Stimulated activated effector memory CD8-positive, alpha-beta T cell treated with anti-CD3 and anti-CD28 coated beads, Interleukin-12 subunit alpha, Interleukin-12 subunit beta, amount 100 ng/mL, for 72 hours (primary cell): ENCODE results near the gene ACTL9.

ENCODE experiments used
- ATAC-seq: fragments of 150-1000 bp; cut with Tn5 transposase; 2 replicates; pipeline ENCODE4 v1.10.0; 2021
- DNase-seq, 2 donors: peaks; one replicate each; pipeline ENCODE4 v3.0.0; 2021 to 2022; ENCODE audit warnings: low spot score in 2 of 2
- H3K27ac Mint-ChIP-seq: one replicate; pipeline ENCODE4 v1.8.0; 2022; ENCODE audit warnings: mild to moderate bottlenecking, mixed read lengths
- H3K36me3 Mint-ChIP-seq: one replicate; pipeline ENCODE4 v1.8.0; 2022; ENCODE audit warnings: mild to moderate bottlenecking, mixed read lengths
- H3K4me1 Mint-ChIP-seq: one replicate; pipeline ENCODE4 v1.8.0; 2022; ENCODE audit warnings: mixed read lengths
- H3K4me3 Mint-ChIP-seq: one replicate; pipeline ENCODE4 v1.8.0; 2022; ENCODE audit warnings: mild to moderate bottlenecking, mixed read lengths
- H3K9me3 Mint-ChIP-seq: one replicate; pipeline ENCODE4 v1.8.0; 2022; ENCODE audit warnings: mixed read lengths

Gene ACTL9

GRCh38 chr19:8697671-8698432, 743 bp downstream of the ACTL9 start:
- Mint-ChIP-seq H3K4me1 (peaks cover 50% of the 10 kb centered on the region), H3K4me3 (no peak overlapping the region), H3K27ac (no peak overlapping the region), H3K36me3 (no peaks in the 10 kb centered on the region), H3K9me3 (no peaks in the 10 kb centered on the region)
- ATAC-seq (no peak), DNase-seq (no peak)

- Mint-ChIP-seq H3K27ac (no peak overlapping the region), H3K4me1 (peaks cover 41% of the 10 kb centered on the region), H3K9me3 (no peaks in the 10 kb centered on the region), H3K4me3 (no peak overlapping the region), H3K36me3 (no peaks in the 10 kb centered on the region)
- no peak for ATAC-seq
- peak in 1 of 2 donors; percentile 42 for DNase-seq
These were observed 1.6 kb downstream of the ACTL9 start for GRCh38 chr19:8696993-8697392.

- H3K4me1 Mint-ChIP-seq = peaks cover 41% of the 10 kb centered on the region
- H3K9me3 Mint-ChIP-seq = no peaks in the 10 kb centered on the region
- ATAC-seq = no peak
- no peak overlapping the region for H3K4me3 Mint-ChIP-seq
- H3K27ac Mint-ChIP-seq = no peak overlapping the region
- DNase-seq = no peak
- no peaks in the 10 kb centered on the region for H3K36me3 Mint-ChIP-seq
These were observed 2.7 kb downstream of the ACTL9 start for GRCh38 chr19:8695911-8696310.

GRCh38 chr19:8695501-8695900, 3.1 kb downstream of the ACTL9 start:
- H3K4me1 Mint-ChIP-seq = peaks cover 40% of the 10 kb centered on the region
- no peaks in the 10 kb centered on the region for H3K9me3 Mint-ChIP-seq
- ATAC-seq (no peak), DNase-seq (peak in 1 of 2 donors; percentile 45)
- H3K36me3 Mint-ChIP-seq = no peaks in the 10 kb centered on the region
- H3K4me3 Mint-ChIP-seq = no peak overlapping the region
- no peak overlapping the region for H3K27ac Mint-ChIP-seq

- Mint-ChIP-seq H3K36me3 (no peaks in the 10 kb centered on the region), H3K4me1 (peaks cover 21% of the 10 kb centered on the region), H3K9me3 (no peaks in the 10 kb centered on the region), H3K27ac (peak overlapping the region; percentile 61), H3K4me3 (no peak overlapping the region)
- ATAC-seq = no peak
- DNase-seq = no peak
These were observed 7.6 kb downstream of the ACTL9 start for GRCh38 chr19:8690753-8691539.

GRCh38 chr19:8688930-8689329, 9.7 kb downstream of the ACTL9 start:
- H3K9me3 Mint-ChIP-seq = no peaks in the 10 kb centered on the region
- ATAC-seq (no peak), DNase-seq (no peak)
- no peak overlapping the region for H3K27ac Mint-ChIP-seq
- no peaks in the 10 kb centered on the region for H3K36me3 Mint-ChIP-seq
- H3K4me3 Mint-ChIP-seq = no peak overlapping the region
- peaks cover 8% of the 10 kb centered on the region for H3K4me1 Mint-ChIP-seq

GRCh38 chr19:8686549-8686948, 12.0 kb downstream of the ACTL9 start:
- Mint-ChIP-seq H3K4me1 (peaks cover 13% of the 10 kb centered on the region), H3K4me3 (no peak overlapping the region), H3K36me3 (no peaks in the 10 kb centered on the region), H3K9me3 (peaks cover 3% of the 10 kb centered on the region), H3K27ac (no peak overlapping the region)
- no peak for ATAC-seq
- no peak for DNase-seq

GRCh38 chr19:8684001-8684902, 14.3 kb downstream of the ACTL9 start:
- Mint-ChIP-seq H3K4me1 (peaks cover 21% of the 10 kb centered on the region), H3K9me3 (peaks cover 11% of the 10 kb centered on the region), H3K36me3 (no peaks in the 10 kb centered on the region), H3K27ac (no peak overlapping the region), H3K4me3 (no peak overlapping the region)
- ATAC-seq (no peak), DNase-seq (no peak)

GRCh38 chr19:8682931-8683330, 15.7 kb downstream of the ACTL9 start:
- peaks cover 19% of the 10 kb centered on the region for H3K9me3 Mint-ChIP-seq
- H3K4me3 Mint-ChIP-seq = no peak overlapping the region
- no peaks in the 10 kb centered on the region for H3K36me3 Mint-ChIP-seq
- DNase-seq (no peak), ATAC-seq (no peak)
- H3K4me1 Mint-ChIP-seq = peaks cover 21% of the 10 kb centered on the region
- H3K27ac Mint-ChIP-seq = no peak overlapping the region

GRCh38 chr19:8682472-8682871, 16.1 kb downstream of the ACTL9 start:
- Mint-ChIP-seq H3K36me3 (no peaks in the 10 kb centered on the region), H3K4me1 (peaks cover 21% of the 10 kb centered on the region), H3K27ac (no peak overlapping the region), H3K9me3 (peaks cover 19% of the 10 kb centered on the region), H3K4me3 (no peak overlapping the region)
- ATAC-seq (no peak), DNase-seq (no peak)

- peaks cover 19% of the 10 kb centered on the region for H3K9me3 Mint-ChIP-seq
- no peak for DNase-seq
- ATAC-seq = no peak
- peaks cover 21% of the 10 kb centered on the region for H3K4me1 Mint-ChIP-seq
- H3K36me3 Mint-ChIP-seq = no peaks in the 10 kb centered on the region
- no peak overlapping the region for H3K4me3 Mint-ChIP-seq
- peak overlapping the region; percentile 1 for H3K27ac Mint-ChIP-seq
These were observed 17.1 kb downstream of the ACTL9 start for GRCh38 chr19:8681345-8682029.

- Mint-ChIP-seq H3K4me1 (peaks cover 21% of the 10 kb centered on the region), H3K27ac (peak overlapping the region; percentile 1), H3K9me3 (peaks cover 19% of the 10 kb centered on the region), H3K4me3 (no peak overlapping the region), H3K36me3 (no peaks in the 10 kb centered on the region)
- DNase-seq = no peak
- peak; percentile 60 for ATAC-seq
These were observed 17.8 kb downstream of the ACTL9 start for GRCh38 chr19:8680676-8681344.

- DNase-seq = no peak
- Mint-ChIP-seq H3K9me3 (peaks cover 19% of the 10 kb centered on the region), H3K36me3 (no peaks in the 10 kb centered on the region), H3K4me1 (peaks cover 21% of the 10 kb centered on the region), H3K27ac (no peak overlapping the region), H3K4me3 (no peak overlapping the region)
- no peak for ATAC-seq
These were observed 20.3 kb downstream of the ACTL9 start for GRCh38 chr19:8678244-8678807.

GRCh38 chr19:8675066-8675465, 23.5 kb downstream of the ACTL9 start:
- peaks cover 11% of the 10 kb centered on the region for H3K4me1 Mint-ChIP-seq
- H3K27ac Mint-ChIP-seq = no peak overlapping the region
- ATAC-seq (no peak), DNase-seq (no peak)
- peaks cover 8% of the 10 kb centered on the region for H3K9me3 Mint-ChIP-seq
- no peaks in the 10 kb centered on the region for H3K36me3 Mint-ChIP-seq
- no peak overlapping the region for H3K4me3 Mint-ChIP-seq
